M059J (cell line): ENCODE measurements around the gene ALG13. TPM values are rescaled to one million over a fixed set of nuclear protein-coding genes. Genes with fewer than 3 reads are reported as not detected.

Experiments used
- DNase-seq: peaks from one replicate; pipeline ENCODE4 v3.0.0-alpha.2; 2012; ENCODE audit warnings: low read depth
- total RNA-seq: library from RNA; depleted of rRNA; stranded (reverse); fragments of >200 nt; shearing (Covaris generic); gene quantifications from 2 replicates; pipeline ENCODE4 v1.2.3, GENCODE V29; 2014; rRNA removed

ALG13 gene
- total RNA-seq: 26.9 and 53.0 TPM in 2 replicates

GRCh38 chrX:111680988-111681779 lies at the start of gene ALG13:
Gene ALG13 (plus strand): TSS chrX:111681170. CDS start chrX:111681219, 49 bp downstream.
- peak; percentile 91 for DNase-seq

DNA sequence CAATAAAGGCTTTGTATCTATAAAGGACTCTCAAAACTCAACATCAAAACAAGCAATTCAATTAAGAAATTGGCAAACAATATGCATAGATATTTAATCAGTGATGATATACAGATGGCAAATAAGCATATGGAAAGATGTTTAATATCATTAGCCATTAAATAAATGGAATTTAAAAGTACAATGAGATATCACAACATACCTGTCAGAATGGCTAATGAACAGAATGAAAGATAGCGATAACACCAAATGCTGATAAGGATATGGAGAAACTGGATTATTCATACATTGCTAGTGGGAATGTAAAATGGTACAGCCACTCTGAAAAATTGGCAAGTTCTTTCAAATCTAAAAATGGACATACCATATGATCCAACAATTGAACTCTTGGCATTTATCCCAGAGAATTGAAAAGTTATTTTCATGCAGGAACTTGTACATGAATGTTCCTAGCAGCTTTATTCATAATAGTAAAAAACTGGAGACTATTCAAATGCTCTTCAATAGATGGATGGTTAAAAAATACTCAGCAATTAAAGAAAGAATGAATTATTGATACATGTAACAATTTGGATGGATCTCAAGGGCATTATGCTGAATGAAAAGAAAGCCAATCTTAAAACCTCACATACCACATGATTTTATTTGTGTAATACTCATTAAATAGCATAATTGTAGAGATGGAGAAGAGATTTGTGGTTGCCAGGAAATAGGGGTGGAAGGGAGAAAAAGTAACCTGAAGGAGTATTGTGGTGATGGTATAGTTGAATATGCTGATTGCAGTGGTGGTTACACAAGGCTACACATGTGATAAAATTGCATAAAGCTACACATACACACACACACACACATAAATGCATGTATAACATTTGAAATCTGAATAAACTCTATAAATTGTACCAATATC lies 45.9 kb upstream of the ALG13 start:
- DNase-seq: no peak

DNA sequence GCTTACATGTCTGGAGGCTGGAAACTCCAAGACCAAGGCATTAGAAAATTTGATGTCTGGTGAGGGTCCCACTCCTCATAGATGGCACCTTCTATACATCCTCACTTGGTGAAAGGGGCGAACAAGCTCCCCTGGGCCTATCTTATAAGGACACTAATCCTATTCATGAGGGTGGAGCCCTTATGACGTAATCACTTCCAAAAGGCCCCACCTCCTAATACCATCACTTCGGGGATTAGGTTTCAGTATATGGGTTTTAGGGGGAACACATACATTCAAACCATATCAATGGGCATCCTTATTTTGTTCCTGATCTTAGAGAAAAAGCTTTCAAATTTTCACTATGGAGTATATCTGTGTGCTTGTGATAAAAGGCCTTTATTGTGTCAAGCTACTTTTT lies 39.0 kb upstream of the ALG13 start:
- DNase-seq: no peak

DNA sequence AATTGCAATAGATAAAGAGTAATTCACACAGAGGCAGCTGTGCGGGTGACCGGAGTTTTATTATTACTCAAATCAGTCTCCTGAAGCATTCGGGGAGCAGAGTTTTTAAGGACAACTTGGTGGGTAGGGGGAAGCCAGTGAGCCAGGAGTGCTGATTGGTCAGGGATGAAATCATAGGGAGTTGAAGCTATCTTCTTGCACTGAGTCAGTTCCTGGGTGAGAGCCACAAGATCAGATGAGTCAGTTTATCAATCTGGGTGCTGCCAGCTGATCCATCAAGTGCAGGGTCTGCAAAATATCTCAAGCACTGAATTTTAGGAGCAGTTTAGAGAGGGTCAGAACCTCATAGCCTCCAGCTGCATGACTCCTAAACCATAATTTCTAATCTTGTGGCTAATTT lies 35.8 kb upstream of the ALG13 start:
- DNase-seq: peak; percentile 11

DNA sequence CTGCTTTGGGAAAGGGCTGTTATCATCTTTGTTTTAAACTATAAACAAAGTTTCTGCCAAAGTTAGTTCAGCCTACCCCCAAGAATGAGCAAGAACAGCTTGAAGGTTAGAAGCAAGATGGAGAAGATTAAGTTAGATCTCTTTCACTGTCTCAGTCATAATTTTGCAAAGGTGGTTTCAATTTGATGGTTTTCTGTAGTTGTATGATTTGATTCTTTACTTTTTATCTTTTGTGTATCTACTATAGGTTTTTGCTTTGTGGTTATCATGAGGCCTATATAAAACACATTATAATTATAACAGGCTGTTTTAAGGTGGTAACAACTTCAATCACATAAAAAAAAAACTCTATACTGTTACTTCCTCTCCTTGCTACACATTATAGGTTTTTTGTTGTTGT lies 35.4 kb upstream of the ALG13 start:
- DNase-seq: no peak

DNA sequence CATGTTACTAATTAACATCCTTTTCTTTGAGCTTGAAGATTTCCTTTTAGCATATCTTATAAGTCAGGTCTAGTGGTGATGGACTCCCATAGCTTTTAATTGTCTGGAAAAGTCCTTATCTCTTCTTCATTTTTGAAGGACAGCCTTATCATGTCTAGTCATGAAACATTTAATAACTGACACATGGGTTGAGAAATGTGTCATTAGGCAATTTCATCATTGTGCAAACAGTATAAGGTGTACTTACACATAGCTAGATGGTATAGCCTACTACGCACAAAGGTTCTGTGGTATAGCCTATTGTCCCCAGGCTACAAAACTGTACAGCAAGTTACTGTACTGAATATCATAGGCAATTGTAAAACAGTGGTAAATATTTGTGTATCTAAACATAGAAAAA lies 34.5 kb upstream of the ALG13 start:
- no peak for DNase-seq

- no peak for DNase-seq
Measured at GRCh38 chrX:111648802-111649201, 32.2 kb upstream of the ALG13 start.

- no peak for DNase-seq
Measured at GRCh38 chrX:111649638-111650037, 31.3 kb upstream of the ALG13 start.

- no peak for DNase-seq
Measured at GRCh38 chrX:111650845-111651244, 30.1 kb upstream of the ALG13 start.

GRCh38 chrX:111652719-111653118 lies 28.3 kb upstream of the ALG13 start:
- peak; percentile 1 for DNase-seq

GRCh38 chrX:111661241-111661640 lies 19.7 kb upstream of the ALG13 start:
- DNase-seq: no peak

DNA sequence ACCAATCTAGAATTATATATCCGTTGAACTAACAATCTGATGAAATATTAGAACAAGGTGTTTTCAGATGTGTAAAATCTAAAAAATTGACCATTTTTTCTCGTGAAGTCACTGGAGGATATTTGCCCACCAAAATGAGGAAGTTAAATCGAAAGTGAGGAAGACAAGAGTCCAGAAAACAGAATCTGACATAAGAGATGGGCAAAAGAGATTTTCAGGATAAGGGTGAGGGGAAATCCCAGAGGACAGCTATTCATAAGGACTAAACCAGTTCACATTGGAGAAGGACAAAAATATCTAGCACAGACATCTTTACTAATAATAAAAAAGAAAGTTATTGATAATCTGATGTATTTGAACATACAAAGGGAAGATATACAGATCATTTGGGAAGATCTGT lies 18.7 kb upstream of the ALG13 start:
- DNase-seq: no peak

- DNase-seq: no peak
Measured at GRCh38 chrX:111671668-111672067, 9.3 kb upstream of the ALG13 start.

- DNase-seq: no peak
Measured at GRCh38 chrX:111687305-111687704, 6.3 kb downstream of the ALG13 start.

GRCh38 chrX:111695297-111695880 lies 14.4 kb downstream of the ALG13 start:
- no peak for DNase-seq

- DNase-seq: peak; percentile 5
Measured at GRCh38 chrX:111719426-111720210, 38.6 kb downstream of the ALG13 start.

DNA sequence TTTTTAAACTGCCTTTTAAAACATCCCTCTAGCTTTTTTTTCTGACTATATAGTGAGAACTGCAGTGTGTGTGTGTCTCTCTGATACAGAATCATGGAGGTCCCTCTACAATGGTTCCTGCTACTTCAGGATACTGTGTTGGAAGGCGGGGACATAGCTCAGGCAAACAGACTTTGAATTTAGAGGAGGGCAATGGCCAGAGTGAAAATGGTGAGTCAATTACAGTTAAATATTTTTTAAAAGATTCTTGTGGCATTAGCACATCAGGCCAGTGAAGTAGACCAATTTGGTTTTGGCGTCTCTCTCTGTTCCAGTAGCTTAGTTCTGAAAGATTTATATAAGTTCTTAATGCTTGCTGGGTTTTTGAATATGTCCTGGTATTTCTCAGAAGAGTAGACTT lies 47.1 kb downstream of the ALG13 start:
- DNase-seq: peak; percentile 2

DNA sequence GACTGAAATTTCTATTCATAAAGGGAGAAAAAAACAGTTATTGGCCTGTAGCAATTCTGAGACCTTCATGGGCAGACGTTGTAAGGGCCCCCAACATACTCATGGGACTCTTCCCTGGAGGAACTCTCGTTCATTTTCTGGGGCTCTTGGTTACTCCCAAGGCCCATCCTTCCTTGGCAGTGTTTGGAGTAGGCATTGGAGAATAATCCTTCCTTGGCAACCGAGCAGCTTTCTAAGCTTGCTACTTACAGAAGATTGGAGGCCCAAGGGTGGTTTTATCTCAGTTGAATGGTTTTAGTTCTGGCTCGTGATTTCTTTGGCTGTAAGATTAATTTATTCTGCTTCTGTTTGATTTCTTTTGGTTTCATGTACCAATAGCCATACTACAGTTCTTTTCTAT lies 50.4 kb downstream of the ALG13 start:
- no peak for DNase-seq

DNA sequence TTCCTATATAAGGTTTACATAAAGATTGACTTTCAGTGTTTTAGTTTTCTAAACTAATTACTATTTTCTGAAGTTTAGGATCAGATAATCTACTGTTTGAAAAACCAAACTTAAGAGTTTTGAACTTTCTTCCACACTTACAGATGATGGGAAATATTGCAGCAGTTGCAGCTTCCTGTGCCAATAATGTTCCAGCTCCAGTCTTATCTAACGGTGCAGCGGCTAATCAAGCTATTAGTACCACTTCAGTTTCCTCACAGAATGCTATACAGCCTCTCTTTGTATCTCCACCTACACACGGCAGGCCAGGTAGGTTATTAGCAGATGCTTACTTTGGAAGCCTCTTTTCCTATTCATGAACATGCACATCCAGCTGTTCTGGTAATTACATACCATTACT lies 55.6 kb downstream of the ALG13 start:
- DNase-seq: no peak

GRCh38 chrX:111742018-111742417 lies 61.0 kb downstream of the ALG13 start:
- no peak for DNase-seq

DNA sequence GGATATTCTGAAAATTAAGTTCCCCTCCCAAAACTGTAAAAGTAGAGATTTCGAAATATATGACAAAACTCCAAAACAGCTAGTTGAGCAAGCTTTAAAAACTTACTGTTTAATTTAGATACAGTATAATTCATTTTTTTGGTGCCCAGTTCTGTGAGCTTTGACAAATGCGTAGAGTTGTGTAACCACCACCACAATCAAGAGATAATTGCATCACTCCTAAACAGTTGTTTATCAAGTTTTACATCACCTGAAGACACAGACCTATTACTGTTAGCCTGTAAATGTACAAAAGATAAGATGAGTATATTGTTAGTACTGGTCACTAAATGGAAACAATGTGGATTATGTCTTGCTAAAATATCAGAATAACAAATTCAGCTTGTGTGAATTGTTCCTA lies 62.3 kb downstream of the ALG13 start:
- no peak for DNase-seq

DNA sequence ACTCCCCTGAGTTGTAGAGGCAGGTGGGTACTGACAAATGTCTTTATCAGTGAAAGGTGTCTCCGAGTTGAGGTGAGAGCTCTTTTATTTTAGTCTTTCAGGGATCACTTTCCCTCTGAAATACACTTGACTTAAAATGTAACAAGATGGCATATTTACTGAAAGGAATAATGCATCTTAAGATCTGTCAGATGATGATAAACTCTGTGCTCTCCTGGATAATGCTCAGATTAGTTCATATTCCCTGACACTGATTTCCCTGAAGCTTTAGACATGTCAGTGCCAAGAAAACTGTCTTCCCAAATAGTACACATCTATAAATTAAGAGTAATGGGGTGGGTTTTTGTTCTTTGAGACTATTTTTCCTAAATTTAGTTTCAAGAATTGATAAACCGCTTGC lies 75.5 kb downstream of the ALG13 start:
- DNase-seq: no peak
